K562 (cell line): ENCODE measurements around the gene LPIN1. TPM values are rescaled to one million over a fixed set of nuclear protein-coding genes. Genes with fewer than 3 reads are reported as not detected.

Source experiments
- CREM ChIP-seq: IDR thresholded peaks from 2 replicates; pipeline ENCODE4 v1.6.1; 2014; ENCODE audit warnings: antibody characterized with exemption, low read depth
- DPF2 ChIP-seq: fragments of 450-650 bp; IDR thresholded peaks from 2 replicates; pipeline ENCODE4 v1.6.1; 2016
- MEIS2 ChIP-seq: fragments of 450-650 bp; IDR thresholded peaks from 2 replicates; pipeline ENCODE4 v1.6.1; 2014; ENCODE audit warnings: mild to moderate bottlenecking; ENCODE audit not compliant: partially characterized antibody
- MXD1 ChIP-seq: fragments of 250-450 bp; sonication (Bioruptor Pico); IDR thresholded peaks from 2 replicates; pipeline ENCODE4 v1.8.0; 2021; ENCODE audit warnings: borderline replicate concordance, mild to moderate bottlenecking, moderate library complexity; ENCODE audit not compliant: poor library complexity, severe bottlenecking
- STAT6 ChIP-seq: sonication (generic); formaldehyde crosslinking; IDR thresholded peaks from 2 replicates; pipeline ENCODE4 v1.8.1; 2023; ENCODE audit warnings: mild to moderate bottlenecking, missing genetic modification reagents
- ZNF23 ChIP-seq: fragments of 250-450 bp; sonication (Bioruptor Pico); IDR thresholded peaks from 2 replicates; pipeline ENCODE4 v1.4.0; 2020; ENCODE audit warnings: mild to moderate bottlenecking
- ZNF280B ChIP-seq: fragments of 250-450 bp; sonication (Bioruptor Pico); IDR thresholded peaks from 2 replicates; pipeline ENCODE4 v1.5.1; 2021; ENCODE audit warnings: mild to moderate bottlenecking
- polyA plus RNA-seq, 8 experiments: library from polyadenylated mRNA; depleted of rRNA in 4 of 8; stranded (reverse) in 5 of 8; unstranded in 3 of 8; fragments of >200 nt; fragmentation: Nextera tagmentation in 2 of 8; fragmentation: Illumina TruSeq in 1 of 8; extraction: Ambion mirVana in 2 of 8; extraction: Trizol in 1 of 8; gene quantifications; 2 replicates each; pipeline versions ENCODE4 v1.2.1 to v1.2.3, GENCODE V29; 2011 to 2014; ENCODE audit warnings: inconsistent platforms in 1 of 8, missing spikeins in 1 of 8
- total RNA-seq, 7 experiments: library from RNA; depleted of rRNA in 6 of 7; stranded (reverse); fragments of >200 nt in 6 of 7; fragmentation: Illumina TruSeq in 2 of 7; extraction: Trizol in 2 of 7; gene quantifications; 2 replicates each; pipeline versions ENCODE4 v1.2.1 to v1.2.3, GENCODE V29; 2011 to 2021; ENCODE audit warnings: low replicate concordance in 1 of 7

Gene LPIN1
- total and polyA plus RNA-seq, 9 of the 15 experiments (the other 6 are each of a cell fraction or from before 2014, with no cell fraction given): 9.2 to 84.0 (median 27.8) TPM

- TF ChIP-seq ZNF280B (CRISPR knock-in tag) (no peak), ZNF23 (CRISPR knock-in tag) (no peak), DPF2 (peak; percentile 11; the same call in 1 of the 2 replicates), MEIS2 (no peak), MXD1 (CRISPR knock-in tag) (no peak), STAT6 (no peak), CREM (0 out of 2 replicates have a peak, but pooled peaks have one; percentile 16)
Observed at GRCh38 chr2:11738589-11739436, 7.6 kb upstream of the LPIN1 start (continued).
